AG09319 (cell line): ENCODE measurements around the gene NOP10.
"Not testable (repeated sequence)": the region's sequence is repeated elsewhere in the genome, so short reads cannot be mapped to it uniquely, and the experiment has no call there.

Experiments used
- DNase-seq: peaks from one replicate; pipeline ENCODE4 v3.0.0-alpha.2; 2010; ENCODE audit warnings: low read depth; ENCODE audit errors: extremely low read depth
- TF ChIP-seq, protein P1 (sequence below): IDR thresholded peaks from 2 replicates; pipeline ENCODE4 v1.5.1; 2011; ENCODE audit warnings: low read depth, mild to moderate bottlenecking, inconsistent platforms, low read length, moderate library complexity

Gene NOP10

DNA sequence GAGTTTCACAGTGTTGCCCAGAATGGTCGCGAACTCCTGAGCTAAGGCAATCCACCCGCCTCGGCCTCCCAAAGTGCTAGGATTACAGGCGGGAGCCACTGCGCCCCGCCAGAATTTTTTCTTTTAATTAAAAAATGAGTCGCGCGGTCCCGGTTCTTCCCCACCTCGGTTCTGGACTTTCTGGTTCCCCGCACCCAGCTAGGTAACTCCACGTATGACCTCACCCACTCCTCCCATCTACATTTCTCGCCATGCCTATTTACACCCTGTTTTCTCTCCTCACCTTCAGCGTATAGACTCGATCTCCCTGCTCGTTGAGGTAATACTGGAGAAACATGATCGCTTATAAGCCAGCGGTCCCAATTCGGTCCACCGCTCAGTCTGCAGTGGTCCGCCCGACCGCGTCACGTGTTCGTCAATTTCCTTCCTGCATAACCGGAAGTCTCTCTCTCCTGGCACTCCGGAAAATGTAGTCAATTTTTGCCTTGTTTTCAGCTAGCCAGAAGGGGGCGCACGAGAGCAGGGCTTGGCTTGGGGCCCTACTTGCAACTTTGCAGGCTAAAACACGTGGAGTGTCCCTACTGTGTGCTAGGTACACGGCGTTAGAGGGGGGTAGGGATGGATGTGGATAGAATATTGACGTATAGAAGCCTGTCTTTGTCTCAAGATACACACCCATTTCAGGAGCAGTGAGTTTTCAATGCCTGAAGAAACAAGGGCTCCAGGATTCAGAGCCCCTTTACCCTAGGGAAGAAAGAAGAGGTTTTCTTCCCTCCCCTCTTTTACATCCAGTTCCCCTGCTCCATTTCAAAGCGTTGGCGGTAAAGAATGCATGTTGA is at the start of gene NOP10, which contains the start of gene NUTM1:
Gene NOP10, minus strand, starts transcription at position 400 of the 839 bp plus-strand sequence. Its CDS starts 63 bp downstream, at position 337.
Gene NUTM1, plus strand, starts transcription at position 579 of the 839 bp plus-strand sequence. CDS start 382 bp downstream, outside the sequence.
- DNase-seq: peak; percentile 78
- TF ChIP-seq, protein P1, sequence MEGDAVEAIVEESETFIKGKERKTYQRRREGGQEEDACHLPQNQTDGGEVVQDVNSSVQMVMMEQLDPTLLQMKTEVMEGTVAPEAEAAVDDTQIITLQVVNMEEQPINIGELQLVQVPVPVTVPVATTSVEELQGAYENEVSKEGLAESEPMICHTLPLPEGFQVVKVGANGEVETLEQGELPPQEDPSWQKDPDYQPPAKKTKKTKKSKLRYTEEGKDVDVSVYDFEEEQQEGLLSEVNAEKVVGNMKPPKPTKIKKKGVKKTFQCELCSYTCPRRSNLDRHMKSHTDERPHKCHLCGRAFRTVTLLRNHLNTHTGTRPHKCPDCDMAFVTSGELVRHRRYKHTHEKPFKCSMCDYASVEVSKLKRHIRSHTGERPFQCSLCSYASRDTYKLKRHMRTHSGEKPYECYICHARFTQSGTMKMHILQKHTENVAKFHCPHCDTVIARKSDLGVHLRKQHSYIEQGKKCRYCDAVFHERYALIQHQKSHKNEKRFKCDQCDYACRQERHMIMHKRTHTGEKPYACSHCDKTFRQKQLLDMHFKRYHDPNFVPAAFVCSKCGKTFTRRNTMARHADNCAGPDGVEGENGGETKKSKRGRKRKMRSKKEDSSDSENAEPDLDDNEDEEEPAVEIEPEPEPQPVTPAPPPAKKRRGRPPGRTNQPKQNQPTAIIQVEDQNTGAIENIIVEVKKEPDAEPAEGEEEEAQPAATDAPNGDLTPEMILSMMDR: peak; percentile 96

- not testable (repeated sequence) for DNase-seq
These were observed 46.7 kb upstream of the NOP10 start for GRCh38 chr15:34389594-34390086.

DNA sequence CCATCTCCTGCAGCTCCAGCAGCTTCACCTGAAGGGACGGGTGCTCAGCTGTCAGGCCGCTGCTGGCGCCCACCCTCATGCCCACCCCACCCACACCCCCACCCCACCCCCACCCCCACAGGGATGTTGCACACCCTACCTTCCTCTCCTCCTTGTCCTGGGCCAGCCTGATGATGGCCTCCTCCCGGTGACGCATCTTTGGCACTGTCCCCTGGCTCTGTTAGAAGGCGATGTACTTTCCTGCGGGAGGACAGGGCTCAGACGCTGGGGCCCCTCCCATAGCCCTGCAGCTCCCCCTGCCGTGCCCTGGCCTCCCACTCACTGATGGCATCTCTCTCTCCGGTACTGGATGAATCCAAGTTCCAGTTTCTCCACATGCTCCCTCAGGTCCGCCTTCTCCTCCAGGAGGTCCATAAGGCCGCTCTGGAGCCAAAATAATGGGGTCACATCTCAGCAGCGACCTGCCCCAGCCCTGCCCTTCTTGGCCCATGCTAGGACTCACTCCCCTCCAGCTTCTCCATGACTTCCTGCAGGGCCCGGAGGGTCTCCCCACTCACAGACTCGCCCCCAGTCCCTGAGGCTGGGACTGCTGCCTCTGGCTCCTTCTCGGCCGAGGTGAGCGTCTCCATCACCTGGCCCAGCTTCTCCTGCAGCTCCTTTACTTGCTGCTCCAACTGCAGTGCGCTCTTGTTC is 39.0 kb upstream of the NOP10 start:
- not testable (repeated sequence) for DNase-seq

GRCh38 chr15:34380491-34380890 is 37.6 kb upstream of the NOP10 start:
- not testable (repeated sequence) for DNase-seq

GRCh38 chr15:34376856-34377255 is 33.9 kb upstream of the NOP10 start:
- DNase-seq: no peak
- TF ChIP-seq, protein P1: no peak

- DNase-seq: not testable (repeated sequence)
These were observed 32.6 kb upstream of the NOP10 start for GRCh38 chr15:34375541-34375940.

GRCh38 chr15:34374816-34375215 is 31.9 kb upstream of the NOP10 start:
- DNase-seq: no peak
- TF ChIP-seq, protein P1: no peak

GRCh38 chr15:34373951-34374350 is 31.0 kb upstream of the NOP10 start:
- TF ChIP-seq, protein P1: no peak
- no peak for DNase-seq

DNA sequence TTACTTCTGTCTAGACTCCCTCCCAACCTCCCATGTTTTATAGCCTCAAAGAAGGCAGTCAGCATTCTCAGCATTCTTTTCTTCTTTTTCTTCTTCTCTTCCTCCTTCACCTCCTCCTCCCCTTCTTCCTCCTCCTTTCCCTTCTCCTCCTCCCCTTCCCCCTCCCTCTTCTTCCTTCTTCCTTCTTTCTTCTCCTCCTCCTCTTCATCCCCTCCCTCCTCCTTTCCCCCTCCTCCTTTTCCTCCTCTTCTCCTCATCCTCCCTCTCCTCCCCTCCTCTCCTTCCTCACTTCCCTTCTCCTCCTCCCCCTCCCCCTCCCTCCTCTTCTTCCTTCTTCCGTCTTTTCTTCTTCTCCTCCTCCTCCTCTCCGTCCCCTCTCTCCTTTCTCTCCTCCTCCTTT is 27.7 kb upstream of the NOP10 start:
- no peak for DNase-seq
- TF ChIP-seq, protein P1: no peak
